GM21723 (cell line): ENCODE results near the gene C11orf58.

Experiments
- ATAC-seq: cut with Tn5 transposase; IDR thresholded peaks from one replicate; pipeline ENCODE4 v1.9.1; 2021; ENCODE audit warnings: mild to moderate bottlenecking, moderate library complexity; ENCODE audit not compliant: unreplicated experiment

The C11orf58 gene

GRCh38 chr11:16801288-16801980 lies 63.0 kb downstream of the C11orf58 start:
- ATAC-seq: no peak

GRCh38 chr11:16804104-16804947 lies 65.9 kb downstream of the C11orf58 start:
- ATAC-seq: no peak

- ATAC-seq: no peak
Observed at GRCh38 chr11:16805938-16806337, 67.5 kb downstream of the C11orf58 start.

- ATAC-seq: no peak
Observed at GRCh38 chr11:16806791-16807190, 68.3 kb downstream of the C11orf58 start.

GRCh38 chr11:16807306-16807705 lies 68.9 kb downstream of the C11orf58 start:
- ATAC-seq: no peak
